Subcutaneous adipose tissue (tissue), 4 donors: ENCODE results near the gene RNF217. TPM values are rescaled to one million over a fixed set of nuclear protein-coding genes. Genes with fewer than 3 reads are reported as not detected.

ENCODE experiments used
- total RNA-seq, 4 donors: library from RNA; depleted of rRNA; stranded (reverse); fragments of >200 nt; gene quantifications; one replicate each; pipeline ENCODE4 v1.1.0, GENCODE V29; 2016
- TF ChIP-seq, protein P1 (sequence below): fragments of 450-650 bp; IDR thresholded peaks from one replicate; pipeline ENCODE4 v1.5.1; 2016; ENCODE audit warnings: low read depth, mild to moderate bottlenecking, control low read depth, antibody characterized with exemption, moderate library complexity

The RNF217 gene
- total RNA-seq, 4 donors from 2014 or later, result 41.8 to 69.5 (median 47.2) TPM

DNA sequence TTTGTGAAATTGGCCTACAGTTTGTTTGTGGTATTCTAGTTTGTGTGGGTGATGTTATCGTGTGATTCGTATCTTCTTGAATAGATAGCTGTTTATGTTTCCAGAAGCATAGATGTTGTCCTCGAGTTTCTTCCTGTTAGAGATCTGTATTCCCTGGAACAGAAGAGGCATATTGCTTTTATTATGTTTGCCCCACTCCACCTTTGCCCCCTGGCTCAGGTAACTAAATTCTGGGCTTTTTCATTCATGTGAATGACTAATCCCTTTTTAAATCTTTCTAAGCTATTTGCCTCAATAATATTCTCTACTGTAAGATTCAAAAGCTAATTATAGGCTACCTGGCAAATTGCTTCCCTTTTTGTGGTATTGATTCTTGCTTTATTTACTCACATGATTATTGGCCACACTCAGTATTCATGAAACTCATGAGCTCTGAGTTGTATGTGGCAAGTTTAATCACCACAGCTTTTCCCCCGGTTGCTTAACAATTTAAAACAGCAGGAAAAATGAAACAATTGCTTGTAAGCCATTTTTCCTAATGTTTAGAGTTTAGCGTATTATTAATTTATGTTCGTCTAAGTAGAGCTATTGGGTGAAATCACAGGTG, 12.6 kb downstream of the RNF217 start:
- TF ChIP-seq, protein P1, sequence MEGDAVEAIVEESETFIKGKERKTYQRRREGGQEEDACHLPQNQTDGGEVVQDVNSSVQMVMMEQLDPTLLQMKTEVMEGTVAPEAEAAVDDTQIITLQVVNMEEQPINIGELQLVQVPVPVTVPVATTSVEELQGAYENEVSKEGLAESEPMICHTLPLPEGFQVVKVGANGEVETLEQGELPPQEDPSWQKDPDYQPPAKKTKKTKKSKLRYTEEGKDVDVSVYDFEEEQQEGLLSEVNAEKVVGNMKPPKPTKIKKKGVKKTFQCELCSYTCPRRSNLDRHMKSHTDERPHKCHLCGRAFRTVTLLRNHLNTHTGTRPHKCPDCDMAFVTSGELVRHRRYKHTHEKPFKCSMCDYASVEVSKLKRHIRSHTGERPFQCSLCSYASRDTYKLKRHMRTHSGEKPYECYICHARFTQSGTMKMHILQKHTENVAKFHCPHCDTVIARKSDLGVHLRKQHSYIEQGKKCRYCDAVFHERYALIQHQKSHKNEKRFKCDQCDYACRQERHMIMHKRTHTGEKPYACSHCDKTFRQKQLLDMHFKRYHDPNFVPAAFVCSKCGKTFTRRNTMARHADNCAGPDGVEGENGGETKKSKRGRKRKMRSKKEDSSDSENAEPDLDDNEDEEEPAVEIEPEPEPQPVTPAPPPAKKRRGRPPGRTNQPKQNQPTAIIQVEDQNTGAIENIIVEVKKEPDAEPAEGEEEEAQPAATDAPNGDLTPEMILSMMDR, result no peak

DNA sequence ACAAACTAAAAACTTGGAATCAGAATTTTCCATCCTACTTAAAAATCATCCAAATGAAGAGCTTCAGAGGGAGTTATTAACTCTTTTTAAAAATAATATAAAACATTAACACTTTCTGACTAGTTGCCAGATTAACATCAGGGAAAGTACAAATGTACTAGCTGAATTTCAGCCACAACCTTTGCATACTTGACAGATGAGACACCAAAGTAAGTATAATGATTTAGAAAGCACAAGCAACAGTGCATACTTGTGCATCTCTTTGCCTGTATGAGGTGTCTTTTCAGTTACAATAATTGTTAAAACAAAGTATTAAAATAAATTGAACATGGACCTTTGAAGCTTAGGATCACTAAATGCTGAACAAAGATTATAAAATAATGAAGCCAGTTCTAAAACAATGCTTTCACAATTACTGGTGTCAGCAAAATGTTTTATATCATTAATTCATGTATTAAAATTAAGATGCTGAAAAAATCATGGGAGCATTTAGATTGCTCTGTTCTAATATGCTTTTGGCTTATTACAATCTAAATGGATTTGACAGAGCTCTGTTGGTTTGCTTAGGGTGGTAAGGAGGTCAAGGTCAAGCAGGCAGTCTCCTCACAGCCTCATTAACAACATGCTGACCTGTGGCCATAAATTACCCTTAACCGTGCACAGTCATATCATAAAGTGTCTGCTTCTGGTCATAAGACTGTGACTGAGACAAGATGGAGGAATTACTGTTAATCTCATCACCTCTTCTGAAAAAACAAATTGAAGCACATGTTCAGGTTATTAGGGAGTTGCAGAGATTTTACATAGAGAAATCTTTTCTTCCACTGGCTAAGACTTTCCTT, 15.1 kb downstream of the RNF217 start:
- TF ChIP-seq, protein P1, result no peak

DNA sequence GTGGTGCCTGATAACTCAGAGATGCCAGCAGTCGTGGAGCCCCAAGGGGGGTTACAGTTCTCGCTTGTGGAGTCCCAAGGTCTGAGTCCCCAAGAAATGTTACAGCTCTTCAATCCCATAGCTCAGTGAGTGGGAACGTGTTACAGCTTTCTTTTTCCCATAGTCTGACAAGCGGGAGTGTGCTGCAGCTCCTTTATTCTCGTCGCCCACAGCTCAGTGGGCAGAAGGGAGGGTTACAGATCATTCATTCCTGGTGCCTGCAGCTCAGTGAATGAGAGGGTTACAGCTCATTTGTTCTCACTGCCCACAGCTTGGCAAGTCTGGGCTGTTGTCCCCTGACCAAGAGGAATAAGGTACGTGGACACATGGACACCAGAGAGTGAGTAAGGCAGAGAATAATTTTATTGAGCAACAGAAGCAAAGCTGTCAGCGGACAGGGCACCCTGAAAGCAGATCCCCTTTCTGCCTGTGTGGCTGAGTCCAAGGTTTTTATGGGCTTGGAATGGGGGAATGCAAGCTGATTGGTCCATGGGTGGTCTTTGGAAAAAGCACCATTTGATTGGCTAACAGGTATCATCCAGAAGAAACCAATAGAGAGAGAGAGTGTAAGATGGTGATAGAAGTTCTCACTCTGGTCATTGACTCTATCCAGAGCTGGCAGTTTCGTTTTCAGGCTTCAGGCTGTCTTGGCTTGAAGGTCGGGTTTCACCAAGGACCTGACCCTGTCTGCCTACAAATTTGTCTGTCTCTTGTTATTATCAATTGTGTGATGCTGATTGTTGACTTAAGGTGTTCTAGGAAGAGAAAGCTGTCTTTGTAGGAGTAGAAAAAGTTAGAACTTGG, 16.4 kb downstream of the RNF217 start:
- TF ChIP-seq, protein P1, result no peak

DNA sequence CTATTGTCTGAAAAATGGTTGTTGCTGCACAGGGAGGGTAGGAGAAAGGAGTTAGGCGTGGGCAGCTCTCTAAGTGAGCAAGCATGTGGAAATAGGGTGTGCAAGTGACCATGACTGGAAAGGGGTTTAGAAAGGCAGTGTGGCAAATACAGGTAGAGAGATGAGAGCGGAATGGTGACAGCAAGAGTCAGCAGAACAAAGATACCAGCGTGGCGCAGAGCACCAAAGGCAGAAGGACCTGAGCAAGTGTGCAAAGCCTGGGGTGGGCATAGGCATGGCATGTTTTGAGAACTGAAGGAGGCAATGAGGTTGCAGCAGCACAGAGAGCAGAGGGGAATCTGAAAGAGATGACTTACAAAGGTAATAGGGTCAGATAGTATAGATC, 17.0 kb downstream of the RNF217 start:
- TF ChIP-seq, protein P1, result no peak

DNA sequence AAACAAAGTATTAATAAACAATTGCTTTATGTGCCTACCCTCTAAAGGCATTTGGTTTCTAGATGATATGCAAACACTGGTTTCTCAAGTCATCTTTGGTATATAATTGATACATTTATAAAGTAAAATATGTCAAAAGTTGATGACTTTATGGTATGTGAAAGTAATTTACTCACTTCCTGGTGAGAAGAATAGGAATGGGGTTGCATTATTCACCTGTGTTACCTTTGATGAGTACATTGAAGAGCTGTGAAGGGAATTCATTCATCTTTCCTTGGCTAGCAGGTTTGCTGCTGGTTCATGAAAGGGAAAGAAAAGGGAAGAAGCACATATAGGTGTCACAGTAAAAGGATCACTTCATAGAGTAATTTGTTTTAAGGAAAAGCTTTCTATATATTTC, 20.4 kb downstream of the RNF217 start:
- TF ChIP-seq, protein P1, result no peak

DNA sequence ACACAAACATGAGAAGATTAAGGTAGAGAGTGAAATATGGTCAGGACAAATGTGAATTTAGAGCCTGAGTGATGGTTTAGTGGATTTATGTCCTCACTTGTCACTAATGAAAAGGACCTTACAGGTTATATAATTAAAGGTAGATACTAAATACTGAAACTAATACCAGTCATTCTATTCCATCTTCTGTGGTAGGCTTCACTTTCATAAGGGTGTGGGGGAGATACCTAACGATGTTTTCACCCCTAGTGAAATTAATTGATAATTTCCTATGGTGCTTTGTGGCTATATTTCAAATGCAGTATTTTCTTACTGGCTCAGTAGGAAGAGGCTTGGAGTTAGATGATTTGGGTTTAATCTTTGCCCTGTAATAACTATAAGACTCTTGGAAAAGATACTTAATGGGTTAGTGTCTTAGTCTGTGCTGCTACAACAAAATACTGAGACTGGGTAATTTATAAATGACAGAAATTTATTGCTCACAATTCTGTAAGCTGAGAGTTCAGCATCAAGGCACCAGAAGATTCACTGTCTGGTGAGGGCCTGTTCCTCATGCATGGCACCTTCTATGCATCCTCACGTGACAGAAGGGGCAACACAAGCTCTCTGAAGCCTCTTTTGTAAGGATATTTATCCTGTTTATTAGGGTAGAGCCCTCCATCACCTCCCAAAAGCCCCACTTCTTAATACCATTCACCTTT, 21.3 kb downstream of the RNF217 start:
- TF ChIP-seq, protein P1, result no peak
